ENCODE data around the gene ZNF281.
"Not testable (repeated sequence)": the region's sequence is repeated elsewhere in the genome, so short reads cannot be mapped to it uniquely, and the experiment has no call there.

The ZNF281 gene

GRCh38 chr1:200415227-200415626 is 5.4 kb upstream of the ZNF281 start:
- no peak for DNase-seq (ENCODE audit: insufficient read length, low spot score)
- no peak for TF ChIP-seq TAF1 (IDR thresholded peaks at IDR 0.05; ENCODE audit: low read depth, low read length)
- no peak for TF ChIP-seq SPI1 (IDR thresholded peaks at IDR 0.05; ENCODE audit: low read depth, low read length)
- TF ChIP-seq PAX5 (IDR thresholded peaks at IDR 0.05; ENCODE audit: insufficient read depth, low read length, severe bottlenecking): no peak
- TF ChIP-seq POLR2AphosphoS5 (IDR thresholded peaks at IDR 0.05; ENCODE audit: low read depth, low read length): no peak
- TF ChIP-seq POLR2A (IDR thresholded peaks at IDR 0.05; ENCODE audit: low read depth, low read length): no peak
- no peak for FAIRE-seq

GRCh38 chr1:200414657-200415056 is 4.8 kb upstream of the ZNF281 start:
- FAIRE-seq: no peak
- no peak for DNase-seq (ENCODE audit: insufficient read length, low spot score)
- TF ChIP-seq POLR2A (IDR thresholded peaks at IDR 0.05; ENCODE audit: low read depth, low read length) (no peak), TAF1 (IDR thresholded peaks at IDR 0.05; ENCODE audit: low read depth, low read length) (no peak), POU2F2 (IDR thresholded peaks at IDR 0.05; ENCODE audit: low read depth, low read length) (no peak), PAX5 (IDR thresholded peaks at IDR 0.05; ENCODE audit: insufficient read depth, low read length, severe bottlenecking) (no peak), SPI1 (IDR thresholded peaks at IDR 0.05; ENCODE audit: low read depth, low read length) (no peak), POLR2AphosphoS5 (IDR thresholded peaks at IDR 0.05; ENCODE audit: low read depth, low read length) (no peak)

GRCh38 chr1:200413766-200414165 is 3.9 kb upstream of the ZNF281 start:
- DNase-seq (ENCODE audit: insufficient read length, low spot score); FAIRE-seq: not testable (repeated sequence)

- TF ChIP-seq SPI1 (IDR thresholded peaks at IDR 0.05; ENCODE audit: low read depth, low read length) (no peak), POLR2A (IDR thresholded peaks at IDR 0.05; ENCODE audit: low read depth, low read length) (no peak), POU2F2 (IDR thresholded peaks at IDR 0.05; ENCODE audit: low read depth, low read length) (no peak), TAF1 (IDR thresholded peaks at IDR 0.05; ENCODE audit: low read depth, low read length) (no peak), PAX5 (IDR thresholded peaks at IDR 0.05; ENCODE audit: insufficient read depth, low read length, severe bottlenecking) (no peak)
- no peak for DNase-seq (ENCODE audit: insufficient read length, low spot score)
- no peak for FAIRE-seq
Observed at GRCh38 chr1:200411406-200412257, 1.8 kb upstream of the ZNF281 start.

GRCh38 chr1:200410566-200410878 is 686 bp upstream of the ZNF281 start:
- FAIRE-seq (no peak), DNase-seq (ENCODE audit: insufficient read length, low spot score) (no peak)
- TF ChIP-seq PAX5 (IDR thresholded peaks at IDR 0.05; ENCODE audit: insufficient read depth, low read length, severe bottlenecking) (no peak), SPI1 (IDR thresholded peaks at IDR 0.05; ENCODE audit: low read depth, low read length) (no peak), TAF1 (IDR thresholded peaks at IDR 0.05; ENCODE audit: low read depth, low read length) (no peak), POU2F2 (IDR thresholded peaks at IDR 0.05; ENCODE audit: low read depth, low read length) (no peak), POLR2A (IDR thresholded peaks at IDR 0.05; ENCODE audit: low read depth, low read length) (no peak), POLR2AphosphoS5 (IDR thresholded peaks at IDR 0.05; ENCODE audit: low read depth, low read length) (no peak)

GRCh38 chr1:200409203-200409760 is 554 bp downstream of the ZNF281 start:
- TF ChIP-seq POLR2A (IDR thresholded peaks at IDR 0.05; ENCODE audit: low read depth, low read length) (no peak), POLR2AphosphoS5 (IDR thresholded peaks at IDR 0.05; ENCODE audit: low read depth, low read length) (no peak), PAX5 (IDR thresholded peaks at IDR 0.05; ENCODE audit: insufficient read depth, low read length, severe bottlenecking) (no peak), SPI1 (IDR thresholded peaks at IDR 0.05; ENCODE audit: low read depth, low read length) (no peak), TAF1 (IDR thresholded peaks at IDR 0.05; ENCODE audit: low read depth, low read length) (no peak), POU2F2 (IDR thresholded peaks at IDR 0.05; ENCODE audit: low read depth, low read length) (no peak)
- DNase-seq (ENCODE audit: insufficient read length, low spot score) (peak; percentile 16), FAIRE-seq (no peak)

GRCh38 chr1:200406161-200406797 is 3.6 kb downstream of the ZNF281 start:
- no peak for DNase-seq (ENCODE audit: insufficient read length, low spot score)
- TF ChIP-seq POU2F2 (IDR thresholded peaks at IDR 0.05; ENCODE audit: low read depth, low read length): no peak
- TF ChIP-seq TAF1 (IDR thresholded peaks at IDR 0.05; ENCODE audit: low read depth, low read length): no peak
- no peak for TF ChIP-seq POLR2AphosphoS5 (IDR thresholded peaks at IDR 0.05; ENCODE audit: low read depth, low read length)
- no peak for TF ChIP-seq PAX5 (IDR thresholded peaks at IDR 0.05; ENCODE audit: insufficient read depth, low read length, severe bottlenecking)
- no peak for FAIRE-seq

- FAIRE-seq: no peak
- DNase-seq (ENCODE audit: insufficient read length, low spot score): no peak
- TF ChIP-seq POU2F2 (IDR thresholded peaks at IDR 0.05; ENCODE audit: low read depth, low read length): no peak
- no peak for TF ChIP-seq POLR2AphosphoS5 (IDR thresholded peaks at IDR 0.05; ENCODE audit: low read depth, low read length)
- TF ChIP-seq SPI1 (IDR thresholded peaks at IDR 0.05; ENCODE audit: low read depth, low read length): no peak
- TF ChIP-seq POLR2A (IDR thresholded peaks at IDR 0.05; ENCODE audit: low read depth, low read length): no peak
- no peak for TF ChIP-seq TAF1 (IDR thresholded peaks at IDR 0.05; ENCODE audit: low read depth, low read length)
- TF ChIP-seq PAX5 (IDR thresholded peaks at IDR 0.05; ENCODE audit: insufficient read depth, low read length, severe bottlenecking): no peak
Observed at GRCh38 chr1:200405264-200405663, 4.6 kb downstream of the ZNF281 start.

GRCh38 chr1:200401708-200402107 is 8.1 kb downstream of the ZNF281 start:
- FAIRE-seq: peak; percentile 23

More at GRCh38 chr1:200401708-200402107, 8.1 kb downstream of the ZNF281 start:
- no peak for DNase-seq (ENCODE audit: insufficient read length, low spot score)
- TF ChIP-seq POLR2AphosphoS5 (IDR thresholded peaks at IDR 0.05; ENCODE audit: low read depth, low read length) (no peak), SPI1 (IDR thresholded peaks at IDR 0.05; ENCODE audit: low read depth, low read length) (no peak), PAX5 (IDR thresholded peaks at IDR 0.05; ENCODE audit: insufficient read depth, low read length, severe bottlenecking) (no peak), POLR2A (IDR thresholded peaks at IDR 0.05; ENCODE audit: low read depth, low read length) (no peak), TAF1 (IDR thresholded peaks at IDR 0.05; ENCODE audit: low read depth, low read length) (no peak), POU2F2 (IDR thresholded peaks at IDR 0.05; ENCODE audit: low read depth, low read length) (no peak)

Data from GM12891 (cell line).